Measurements from ENCODE around the gene TMEM132A.
A peak's percentile ranks its signal among the peaks of the same experiment; 100 is the strongest.

Gene TMEM132A, protein sequence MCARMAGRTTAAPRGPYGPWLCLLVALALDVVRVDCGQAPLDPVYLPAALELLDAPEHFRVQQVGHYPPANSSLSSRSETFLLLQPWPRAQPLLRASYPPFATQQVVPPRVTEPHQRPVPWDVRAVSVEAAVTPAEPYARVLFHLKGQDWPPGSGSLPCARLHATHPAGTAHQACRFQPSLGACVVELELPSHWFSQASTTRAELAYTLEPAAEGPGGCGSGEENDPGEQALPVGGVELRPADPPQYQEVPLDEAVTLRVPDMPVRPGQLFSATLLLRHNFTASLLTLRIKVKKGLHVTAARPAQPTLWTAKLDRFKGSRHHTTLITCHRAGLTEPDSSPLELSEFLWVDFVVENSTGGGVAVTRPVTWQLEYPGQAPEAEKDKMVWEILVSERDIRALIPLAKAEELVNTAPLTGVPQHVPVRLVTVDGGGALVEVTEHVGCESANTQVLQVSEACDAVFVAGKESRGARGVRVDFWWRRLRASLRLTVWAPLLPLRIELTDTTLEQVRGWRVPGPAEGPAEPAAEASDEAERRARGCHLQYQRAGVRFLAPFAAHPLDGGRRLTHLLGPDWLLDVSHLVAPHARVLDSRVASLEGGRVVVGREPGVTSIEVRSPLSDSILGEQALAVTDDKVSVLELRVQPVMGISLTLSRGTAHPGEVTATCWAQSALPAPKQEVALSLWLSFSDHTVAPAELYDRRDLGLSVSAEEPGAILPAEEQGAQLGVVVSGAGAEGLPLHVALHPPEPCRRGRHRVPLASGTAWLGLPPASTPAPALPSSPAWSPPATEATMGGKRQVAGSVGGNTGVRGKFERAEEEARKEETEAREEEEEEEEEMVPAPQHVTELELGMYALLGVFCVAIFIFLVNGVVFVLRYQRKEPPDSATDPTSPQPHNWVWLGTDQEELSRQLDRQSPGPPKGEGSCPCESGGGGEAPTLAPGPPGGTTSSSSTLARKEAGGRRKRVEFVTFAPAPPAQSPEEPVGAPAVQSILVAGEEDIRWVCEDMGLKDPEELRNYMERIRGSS

DNA sequence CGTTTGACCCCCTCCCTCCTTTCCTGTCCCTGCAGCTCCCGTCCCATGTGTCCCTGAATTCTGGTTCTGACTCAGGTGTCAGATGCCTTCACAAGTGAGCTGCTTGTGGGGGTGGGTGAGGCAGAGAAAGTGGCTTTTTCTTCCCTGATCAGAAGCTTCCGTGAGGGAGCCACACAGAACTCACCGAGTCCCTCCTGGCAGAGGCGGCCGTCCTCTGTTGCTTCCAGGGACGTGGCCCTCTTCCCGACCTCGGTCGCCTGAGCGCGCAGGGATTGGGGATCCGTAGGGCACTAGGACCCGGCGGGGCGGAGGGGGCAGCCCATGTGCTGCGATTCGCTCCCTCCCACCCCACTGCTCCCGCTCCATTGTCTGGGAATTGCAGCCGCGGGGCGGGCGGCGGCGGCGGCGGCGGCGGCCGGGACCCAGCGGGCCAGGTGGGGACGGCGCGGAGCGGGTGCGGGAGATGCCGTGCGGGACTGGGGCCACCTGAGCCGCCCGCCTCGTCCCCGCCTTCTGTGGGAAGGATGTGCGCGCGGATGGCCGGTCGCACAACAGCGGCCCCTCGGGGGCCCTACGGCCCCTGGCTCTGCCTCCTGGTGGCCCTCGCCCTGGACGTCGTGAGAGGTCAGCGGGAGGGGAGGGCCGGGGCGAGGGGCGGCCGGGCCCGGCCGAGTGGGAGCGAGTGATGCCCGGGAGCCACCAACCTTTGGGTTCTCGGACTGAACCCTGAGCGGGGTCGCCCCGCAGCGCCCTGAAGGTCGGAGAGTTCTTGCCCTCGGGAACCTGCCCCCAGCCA lies at the start of gene TMEM132A:
TMEM132A (plus strand) TSS at position 351 of the 796 bp plus-strand sequence; CDS start at position 525, 174 bp downstream.
- DNase-seq, result peak; percentile 41 to 78

- no peak for DNase-seq
Measured at GRCh38 chr11:60875366-60876167, 48.7 kb upstream of the TMEM132A start.

DNA sequence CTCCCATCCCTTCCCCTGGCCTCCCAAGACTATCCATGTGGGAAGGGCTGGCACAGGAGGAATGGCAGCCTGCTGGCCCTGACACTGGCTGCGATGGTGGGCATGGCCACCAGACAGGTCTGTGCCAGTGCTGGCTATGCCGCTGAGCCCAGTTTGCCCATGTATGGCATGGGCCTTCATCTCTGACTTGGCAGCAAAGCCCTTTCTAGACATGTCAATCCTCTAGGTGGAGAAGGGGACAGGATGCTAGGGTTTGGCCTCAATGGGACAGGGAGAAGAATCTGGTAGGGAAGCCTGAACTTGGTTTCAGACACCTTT lies 48.1 kb upstream of the TMEM132A start:
- no peak for DNase-seq

DNA sequence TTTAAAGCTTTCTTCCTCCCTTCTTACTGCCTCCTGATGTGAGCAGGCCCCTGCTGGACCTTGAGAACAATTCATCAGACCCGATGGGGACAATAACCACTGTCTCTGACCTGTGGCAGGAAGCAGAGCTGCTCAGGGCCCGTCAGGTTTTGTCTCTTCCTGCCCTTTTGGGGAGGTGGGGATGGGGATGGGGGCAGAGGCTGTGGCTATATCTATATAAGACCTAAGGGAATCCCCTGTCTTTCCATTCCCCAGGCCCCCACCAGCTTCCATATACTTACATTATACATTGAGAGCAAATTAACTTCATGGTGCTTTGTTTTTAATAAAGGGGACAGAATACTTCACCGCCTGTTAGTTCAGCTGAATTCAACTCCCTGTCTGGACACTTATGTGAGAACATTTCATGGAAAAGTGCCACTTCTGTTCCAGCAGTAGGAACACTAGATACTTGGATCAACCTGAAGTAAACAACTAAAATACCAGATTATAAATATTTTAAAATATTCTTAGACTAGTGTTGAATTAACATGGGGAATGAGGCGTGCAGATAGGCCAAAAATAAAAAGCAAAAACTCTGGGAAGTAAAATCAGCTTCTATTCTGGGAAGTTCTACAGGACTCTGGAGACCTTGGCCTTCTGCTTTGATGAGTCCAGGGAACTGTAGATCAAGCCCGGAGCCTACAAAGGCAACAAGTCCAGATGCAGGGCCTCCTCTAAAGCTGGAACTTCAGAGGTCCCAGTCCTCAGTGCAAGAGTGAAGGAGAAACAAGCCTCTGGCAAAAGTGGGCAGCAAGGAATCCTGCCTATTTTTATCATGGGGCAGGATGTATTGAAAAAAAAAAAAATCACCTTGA lies 45.8 kb upstream of the TMEM132A start:
- no peak for DNase-seq

- DNase-seq, result no peak
Measured at GRCh38 chr11:60879104-60879503, 45.2 kb upstream of the TMEM132A start.

DNA sequence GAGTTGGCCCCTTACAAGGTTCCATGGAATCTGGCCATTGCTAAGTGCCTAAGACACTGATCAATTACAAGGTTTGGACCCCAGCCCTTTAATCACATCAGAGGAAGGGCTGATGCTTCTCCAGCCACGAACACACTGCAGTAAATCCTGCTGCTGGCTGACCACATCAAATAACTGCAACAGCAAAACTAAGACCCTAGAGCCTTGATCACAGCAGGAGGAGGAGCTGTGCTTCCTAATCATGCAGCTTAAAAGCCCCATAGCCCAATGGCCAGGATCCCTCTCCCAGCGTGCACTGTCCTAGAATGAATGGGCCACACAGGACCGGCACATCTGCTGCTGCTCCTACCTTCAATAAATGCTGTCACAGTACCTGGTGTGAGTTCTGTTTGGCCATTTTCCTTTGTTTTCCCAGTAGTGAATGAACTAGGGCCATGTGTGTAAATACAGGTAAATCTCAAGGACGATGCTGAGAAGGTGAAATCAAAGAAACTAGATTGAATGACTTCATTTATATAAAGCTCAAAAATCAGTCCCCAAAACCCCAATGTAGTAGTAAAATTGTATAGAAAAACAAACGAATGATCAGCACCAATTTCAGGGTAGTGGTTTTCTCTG lies 44.2 kb upstream of the TMEM132A start:
- DNase-seq, result no peak

DNA sequence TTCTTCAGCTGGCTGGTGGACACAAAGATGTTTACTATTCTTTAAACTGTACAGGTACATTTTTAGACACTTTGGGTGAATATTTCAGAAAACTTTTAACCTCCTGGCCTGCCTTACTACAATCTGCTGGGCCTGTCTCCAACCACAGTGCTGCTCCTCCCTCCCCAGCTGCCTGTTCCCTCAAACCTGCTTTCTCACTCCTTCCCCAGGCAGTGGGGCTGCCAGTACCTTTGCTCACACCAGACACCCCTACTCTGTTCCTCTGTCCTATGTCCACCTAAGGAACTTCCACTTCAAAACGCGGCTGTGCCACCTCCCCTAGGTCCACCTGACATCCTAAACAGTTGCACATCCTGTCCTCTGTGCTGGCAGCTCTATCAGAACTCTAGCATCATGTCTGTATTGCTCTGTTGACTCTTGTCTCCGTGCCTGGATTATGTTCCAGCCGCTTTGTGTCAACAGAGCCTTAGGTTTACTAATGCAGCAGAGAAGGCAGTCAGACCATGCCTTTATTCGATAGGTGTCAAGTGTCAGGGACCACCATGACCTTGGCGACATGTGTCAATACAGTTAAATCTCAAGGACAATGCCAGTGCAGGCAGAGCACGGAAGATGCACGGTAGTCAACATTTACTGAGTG lies 43.5 kb upstream of the TMEM132A start:
- DNase-seq, result peak; percentile 24 to 54

DNA sequence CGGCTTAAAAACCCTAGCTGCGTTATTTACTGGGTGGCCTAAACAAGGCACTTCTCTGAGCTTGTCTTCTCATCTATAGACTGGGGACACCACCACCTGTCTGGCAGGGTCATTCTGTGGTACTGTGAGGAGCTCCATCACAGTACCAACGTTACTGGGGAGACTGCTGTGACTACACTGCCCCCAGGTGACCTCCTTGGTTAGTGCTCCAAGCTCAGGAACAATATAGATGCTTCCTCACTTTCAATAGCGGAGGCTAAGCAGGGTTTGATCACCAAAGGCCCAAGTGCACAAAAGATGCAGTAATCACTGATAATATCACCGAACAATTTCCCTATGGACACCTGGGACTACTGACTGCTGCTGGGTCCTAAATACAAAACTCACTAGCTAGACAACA lies 36.7 kb upstream of the TMEM132A start:
- peak in 1 of 2 experiments; percentile 2 for DNase-seq

DNA sequence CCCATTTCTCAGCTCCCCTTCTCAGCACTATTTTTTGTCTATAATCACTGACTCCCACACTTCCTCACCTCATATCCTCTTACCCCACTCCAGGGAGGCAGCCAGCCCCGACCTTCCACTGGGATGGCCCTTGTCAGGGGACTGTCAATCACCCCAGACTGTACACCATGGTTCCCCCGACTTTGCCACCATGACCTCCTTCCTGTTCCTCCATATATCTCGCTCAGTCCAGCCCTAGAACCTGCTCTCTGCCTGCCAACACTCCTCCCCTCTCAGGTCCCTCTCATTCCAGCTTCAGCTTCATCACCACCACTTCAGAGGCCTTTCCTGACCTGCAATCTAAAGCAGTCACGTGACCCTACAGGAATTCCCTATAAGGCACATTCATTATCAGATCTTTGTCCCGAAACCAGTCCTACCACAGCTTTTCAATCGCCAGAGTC lies 34.4 kb upstream of the TMEM132A start:
- DNase-seq, result no peak

GRCh38 chr11:60890696-60891095 lies 33.6 kb upstream of the TMEM132A start:
- DNase-seq, result no peak

DNA sequence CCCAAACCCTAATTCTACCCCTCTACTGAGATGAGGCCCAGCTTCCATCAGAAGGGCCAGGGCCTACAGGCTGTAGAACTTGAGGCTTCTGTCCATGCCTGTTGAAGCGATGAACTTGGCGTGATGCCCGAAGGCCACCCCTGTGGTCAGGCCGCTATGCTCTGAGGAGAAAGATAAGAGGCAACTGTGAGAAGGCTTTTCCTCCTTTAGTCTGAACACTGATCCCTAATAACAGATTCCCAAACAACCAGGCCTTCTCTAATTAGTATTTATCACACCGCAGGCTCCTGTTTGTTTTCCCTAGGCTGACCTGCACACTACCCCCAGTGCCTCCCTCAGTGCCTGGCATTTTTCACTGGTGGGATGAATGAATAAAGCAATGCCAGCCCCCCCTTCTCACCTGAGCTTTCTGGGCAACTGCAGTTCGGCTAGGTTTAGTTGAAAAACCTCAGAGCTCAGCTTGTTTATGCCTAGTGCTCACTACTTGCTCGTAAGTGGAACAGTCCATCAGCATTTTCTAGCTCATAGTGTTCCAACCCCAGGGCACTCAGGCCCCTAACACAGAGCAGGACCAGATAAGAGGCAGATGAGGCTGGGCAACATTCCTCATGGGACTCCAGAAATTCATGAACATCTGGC lies 33.0 kb upstream of the TMEM132A start:
- no peak for DNase-seq

GRCh38 chr11:60895687-60896086 lies 28.6 kb upstream of the TMEM132A start:
- DNase-seq, result no peak

GRCh38 chr11:60897496-60897895 lies 26.8 kb upstream of the TMEM132A start:
- no peak for DNase-seq

DNA sequence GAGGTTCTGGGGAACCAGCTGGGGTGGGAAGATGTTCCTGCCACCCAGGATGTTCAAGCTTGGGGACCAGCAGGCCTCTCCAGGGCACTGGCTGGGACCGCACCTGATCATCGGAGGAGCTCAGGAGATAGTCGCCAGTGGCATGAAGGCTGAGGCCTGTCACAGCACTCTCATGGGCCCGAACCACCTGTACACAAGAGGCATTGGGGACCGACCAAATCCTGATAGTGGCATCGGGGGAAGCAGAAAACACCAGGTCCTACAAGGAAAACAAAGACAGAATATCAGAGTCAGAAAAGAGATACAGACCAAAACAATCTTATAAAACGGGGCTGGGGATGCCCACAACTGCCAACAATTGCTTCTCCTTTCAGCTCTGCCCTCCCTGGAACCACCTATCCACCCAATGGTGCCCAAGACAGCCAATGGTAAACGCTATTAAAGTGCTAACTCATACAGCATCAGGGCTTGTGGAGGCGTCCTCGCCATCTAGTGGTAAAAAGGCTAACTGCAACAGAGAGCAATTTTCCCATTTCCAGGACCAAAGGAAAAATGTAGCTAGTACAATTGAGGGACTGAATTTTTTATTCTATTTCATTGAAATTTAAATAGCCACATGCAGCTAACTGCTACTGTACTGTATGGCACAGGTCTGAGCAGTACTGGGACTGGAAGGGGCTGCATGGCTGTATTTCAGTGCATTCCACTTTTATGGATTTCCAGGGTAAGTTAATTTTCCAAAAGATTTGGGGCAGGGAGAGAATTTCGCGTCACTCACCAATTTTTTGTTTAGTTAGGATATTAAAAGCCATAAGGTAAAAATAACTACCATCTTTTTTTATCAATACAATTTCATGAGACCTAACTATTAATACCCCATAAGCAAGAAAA lies 25.0 kb upstream of the TMEM132A start:
- peak in 1 of 2 experiments; percentile 14 for DNase-seq

DNA sequence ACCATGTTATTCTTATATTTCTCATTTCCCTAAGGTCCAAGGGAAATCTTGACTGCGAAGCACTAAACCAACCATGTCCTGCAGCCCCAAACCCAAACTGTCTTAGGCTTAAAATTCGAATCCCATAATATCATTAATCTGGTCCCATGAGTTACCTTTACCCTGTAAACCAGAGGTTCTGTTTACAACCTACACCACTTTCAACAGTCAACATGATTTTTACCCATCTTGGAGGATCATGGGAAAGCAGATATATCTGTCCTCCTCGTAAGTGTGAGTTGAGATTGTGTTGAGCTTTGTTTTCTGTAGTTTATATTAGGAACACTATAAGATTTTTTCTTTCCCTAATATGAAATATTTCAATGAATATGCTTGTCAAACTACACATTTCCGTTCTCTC lies 24.3 kb upstream of the TMEM132A start:
- DNase-seq, result no peak

DNA sequence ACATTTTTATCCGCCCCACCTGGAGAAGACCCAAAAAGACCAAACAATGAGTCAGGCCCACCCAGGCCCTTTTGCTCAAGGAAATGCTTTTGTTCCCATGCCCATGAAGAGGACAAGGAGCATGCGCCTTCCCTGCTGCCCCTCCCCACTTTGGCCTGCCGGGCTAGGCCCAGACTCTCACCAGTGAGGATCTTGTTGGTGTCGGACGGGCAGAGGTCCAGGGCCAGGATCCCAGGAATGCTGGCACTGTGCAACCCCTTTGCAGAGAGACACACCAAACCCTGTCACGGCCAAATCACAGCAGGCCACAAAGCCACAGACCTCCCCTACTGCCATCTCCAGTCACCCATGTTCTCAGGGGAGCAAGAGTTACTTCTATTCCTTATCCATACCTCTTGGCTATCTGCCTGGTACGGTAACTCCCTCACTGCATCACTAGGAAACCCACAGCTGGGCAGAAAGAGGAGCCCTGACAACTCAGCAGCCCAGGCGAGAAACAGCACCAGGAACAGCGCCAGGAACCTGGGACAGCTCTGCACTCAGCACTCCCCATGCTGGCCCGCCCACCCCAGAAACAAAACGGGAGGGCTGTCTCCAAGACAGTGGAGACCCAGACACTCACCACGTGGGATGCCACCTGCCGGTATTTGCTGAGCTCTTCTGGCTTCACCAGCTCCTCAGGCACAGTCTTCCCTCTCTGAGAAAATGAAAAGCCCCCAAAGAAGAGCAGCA lies 23.4 kb upstream of the TMEM132A start:
- no peak for DNase-seq

- DNase-seq, result no peak
Measured at GRCh38 chr11:60902625-60903024, 21.6 kb upstream of the TMEM132A start.

- DNase-seq, result no peak
Measured at GRCh38 chr11:60905047-60905446, 19.2 kb upstream of the TMEM132A start.
